Fibroblast of lung (primary cell): ENCODE data around the gene C4BPA. TPM values are rescaled to one million over a fixed set of nuclear protein-coding genes. Genes with fewer than 3 reads are reported as not detected.

Source experiments
- DNase-seq, 2 donors: peaks; one replicate each; pipeline versions ENCODE4 v3.0.0 to v3.0.0-alpha.2; 2010; ENCODE audit warnings: low read depth in 2 of 2
- H2AFZ ChIP-seq: 2 replicates; pipeline ENCODE4 v1.5.1; 2012; ENCODE audit warnings: low read length, control low read depth, inconsistent platforms
- H3K27ac ChIP-seq: 2 replicates; pipeline ENCODE4 v1.5.1; 2011; ENCODE audit warnings: low read length, control low read depth; ENCODE audit not compliant: insufficient read depth
- H3K27me3 ChIP-seq: 2 replicates; pipeline ENCODE4 v1.5.1; 2011; ENCODE audit warnings: mild to moderate bottlenecking, low read length; ENCODE audit not compliant: control insufficient read depth, insufficient read depth
- H3K36me3 ChIP-seq: 2 replicates; pipeline ENCODE4 v1.5.1; 2011; ENCODE audit warnings: low read length; ENCODE audit not compliant: control insufficient read depth, insufficient read depth
- H3K4me1 ChIP-seq: 2 replicates; pipeline ENCODE4 v1.5.1; 2011; ENCODE audit warnings: low read length; ENCODE audit not compliant: control insufficient read depth, insufficient read depth; ENCODE audit errors: extremely low read depth
- H3K4me2 ChIP-seq: 2 replicates; pipeline ENCODE4 v1.5.1; 2011; ENCODE audit warnings: low read length, control low read depth; ENCODE audit not compliant: insufficient read depth; ENCODE audit errors: extremely low read depth
- H3K4me3 ChIP-seq, 4 experiments: fragments of 200-600 bp in 1 of 4; sonication (generic) in 1 of 4; replicated peaks in 1 of 4; 2 replicates each; pipeline ENCODE4 v1.5.1; 2011 to 2016; ENCODE audit warnings: low read length in 4 of 4, low read depth in 3 of 4, mild to moderate bottlenecking in 3 of 4, control low read depth in 2 of 4, inconsistent platforms in 1 of 4, mixed read lengths in 1 of 4; ENCODE audit not compliant: insufficient read depth in 1 of 4; ENCODE audit errors: control extremely low read depth in 1 of 4
- H3K79me2 ChIP-seq: 2 replicates; pipeline ENCODE4 v1.5.1; 2012; ENCODE audit warnings: mild to moderate bottlenecking, low read length, inconsistent platforms; ENCODE audit not compliant: control insufficient read depth, insufficient read depth
- H3K9ac ChIP-seq: 2 replicates; pipeline ENCODE4 v1.5.1; 2011; ENCODE audit warnings: mild to moderate bottlenecking, low read length, control low read depth; ENCODE audit not compliant: insufficient read depth
- H3K9me3 ChIP-seq: 2 replicates; pipeline ENCODE4 v1.5.1; 2012; ENCODE audit warnings: low read depth, low read length; ENCODE audit not compliant: control insufficient read depth, insufficient read depth
- H4K20me1 ChIP-seq: 2 replicates; pipeline ENCODE4 v1.5.1; 2011; ENCODE audit warnings: low read length; ENCODE audit not compliant: control insufficient read depth, insufficient read depth; ENCODE audit errors: extremely low read depth
- EZH2 ChIP-seq: IDR thresholded peaks from 2 replicates; pipeline ENCODE4 v1.5.1; 2012; ENCODE audit warnings: low read length, control low read depth, mild to moderate bottlenecking; ENCODE audit errors: missing control alignments
- polyA plus RNA-seq, 2 donors: library from polyadenylated mRNA; depleted of rRNA in 1 of 2; stranded (reverse) in 1 of 2; unstranded in 1 of 2; fragments of >200 nt; gene quantifications; 2 replicates each; pipeline ENCODE4 v1.2.1, GENCODE V29; 2011 to 2012; ENCODE audit warnings: missing spikeins in 1 of 2
- total RNA-seq: library from RNA; depleted of rRNA; stranded (reverse); fragments of >200 nt; gene quantifications from 2 replicates; pipeline ENCODE4 v1.2.1, GENCODE V29; 2014
- TF ChIP-seq, protein P1 (sequence below), 2 donors: IDR thresholded peaks in 1 of 2; conservative IDR thresholded peaks in 1 of 2; 1 replicate in 1 of 2; 2 replicates in 1 of 2; pipeline ENCODE4 v1.5.1; 2011 to 2012; ENCODE audit warnings: low read length in 2 of 2, control low read depth in 1 of 2, inconsistent platforms in 1 of 2, low read depth in 1 of 2, mild to moderate bottlenecking in 1 of 2

C4BPA gene
- total and polyA plus RNA-seq, 2 donors (not counting 1 experiment from before 2014, with no cell fraction given): not detected

DNA sequence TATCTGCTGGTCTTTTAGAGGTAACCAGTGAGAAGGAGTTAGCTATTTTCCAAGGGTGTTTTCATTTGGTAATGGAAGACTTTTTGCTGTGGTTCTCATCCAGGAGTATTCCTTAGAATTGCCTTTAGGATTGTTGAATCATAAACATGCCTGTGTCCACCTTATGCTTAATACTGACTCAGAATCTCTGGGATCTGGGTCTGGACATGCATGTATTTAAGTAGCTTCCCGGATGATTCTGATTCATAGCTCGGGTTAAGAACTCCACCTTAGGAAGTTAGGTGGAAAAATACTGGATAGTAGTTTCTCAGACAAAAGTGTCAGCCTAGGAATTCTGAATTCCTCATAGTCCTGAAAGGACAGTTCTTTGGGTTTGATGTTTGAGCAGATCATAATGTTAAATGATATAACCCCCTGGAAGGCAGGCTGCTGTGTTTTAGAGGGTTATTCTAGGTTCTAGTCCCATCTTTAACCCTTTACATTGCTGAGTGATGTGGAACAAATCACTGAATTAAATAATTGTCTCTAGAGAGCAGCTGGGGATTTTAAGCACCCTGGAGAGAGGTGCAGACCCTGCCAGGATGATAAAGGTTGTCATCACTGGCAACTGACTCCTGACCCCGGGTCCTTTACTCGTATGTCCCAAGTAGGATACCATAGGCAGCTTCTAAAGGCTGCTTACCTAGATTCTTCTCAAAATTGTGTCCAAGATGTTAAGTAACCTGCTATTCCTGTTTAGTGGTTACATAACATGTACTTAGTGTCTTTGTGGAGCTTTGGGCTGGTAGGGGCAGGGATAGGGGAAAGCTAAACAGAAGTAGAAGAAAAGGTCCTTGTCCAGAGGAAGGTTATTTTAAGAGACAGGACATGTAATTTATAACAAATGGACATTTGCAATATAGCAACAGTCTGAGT lies 29.9 kb upstream of the C4BPA start:
- H4K20me1 ChIP-seq: no peaks in the 10 kb centered on the region
- H3K9ac ChIP-seq: no peak overlapping the region
- no peaks in the 10 kb centered on the region for H3K4me1 ChIP-seq
- no peak overlapping the region for H3K4me2 ChIP-seq
- H2AFZ ChIP-seq: no peak overlapping the region
- TF ChIP-seq, protein P1, sequence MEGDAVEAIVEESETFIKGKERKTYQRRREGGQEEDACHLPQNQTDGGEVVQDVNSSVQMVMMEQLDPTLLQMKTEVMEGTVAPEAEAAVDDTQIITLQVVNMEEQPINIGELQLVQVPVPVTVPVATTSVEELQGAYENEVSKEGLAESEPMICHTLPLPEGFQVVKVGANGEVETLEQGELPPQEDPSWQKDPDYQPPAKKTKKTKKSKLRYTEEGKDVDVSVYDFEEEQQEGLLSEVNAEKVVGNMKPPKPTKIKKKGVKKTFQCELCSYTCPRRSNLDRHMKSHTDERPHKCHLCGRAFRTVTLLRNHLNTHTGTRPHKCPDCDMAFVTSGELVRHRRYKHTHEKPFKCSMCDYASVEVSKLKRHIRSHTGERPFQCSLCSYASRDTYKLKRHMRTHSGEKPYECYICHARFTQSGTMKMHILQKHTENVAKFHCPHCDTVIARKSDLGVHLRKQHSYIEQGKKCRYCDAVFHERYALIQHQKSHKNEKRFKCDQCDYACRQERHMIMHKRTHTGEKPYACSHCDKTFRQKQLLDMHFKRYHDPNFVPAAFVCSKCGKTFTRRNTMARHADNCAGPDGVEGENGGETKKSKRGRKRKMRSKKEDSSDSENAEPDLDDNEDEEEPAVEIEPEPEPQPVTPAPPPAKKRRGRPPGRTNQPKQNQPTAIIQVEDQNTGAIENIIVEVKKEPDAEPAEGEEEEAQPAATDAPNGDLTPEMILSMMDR (conservative IDR thresholded peaks at IDR 0.05 in 1 of 2, IDR thresholded peaks at IDR 0.05 in 1 of 2; ENCODE audit: low read depth in 1 of 2, low read length in 2 of 2): no peak
- TF ChIP-seq EZH2: no peak
- no peaks in the 10 kb centered on the region for H3K36me3 ChIP-seq
- no peak overlapping the region for H3K27ac ChIP-seq
- no peaks in the 10 kb centered on the region for H3K27me3 ChIP-seq
- DNase-seq: peak in 1 of 2 donors; percentile 29
- H3K9me3 ChIP-seq: no peaks in the 10 kb centered on the region
- H3K79me2 ChIP-seq: no peaks in the 10 kb centered on the region
- H3K4me3 ChIP-seq: no peak overlapping the region

DNA sequence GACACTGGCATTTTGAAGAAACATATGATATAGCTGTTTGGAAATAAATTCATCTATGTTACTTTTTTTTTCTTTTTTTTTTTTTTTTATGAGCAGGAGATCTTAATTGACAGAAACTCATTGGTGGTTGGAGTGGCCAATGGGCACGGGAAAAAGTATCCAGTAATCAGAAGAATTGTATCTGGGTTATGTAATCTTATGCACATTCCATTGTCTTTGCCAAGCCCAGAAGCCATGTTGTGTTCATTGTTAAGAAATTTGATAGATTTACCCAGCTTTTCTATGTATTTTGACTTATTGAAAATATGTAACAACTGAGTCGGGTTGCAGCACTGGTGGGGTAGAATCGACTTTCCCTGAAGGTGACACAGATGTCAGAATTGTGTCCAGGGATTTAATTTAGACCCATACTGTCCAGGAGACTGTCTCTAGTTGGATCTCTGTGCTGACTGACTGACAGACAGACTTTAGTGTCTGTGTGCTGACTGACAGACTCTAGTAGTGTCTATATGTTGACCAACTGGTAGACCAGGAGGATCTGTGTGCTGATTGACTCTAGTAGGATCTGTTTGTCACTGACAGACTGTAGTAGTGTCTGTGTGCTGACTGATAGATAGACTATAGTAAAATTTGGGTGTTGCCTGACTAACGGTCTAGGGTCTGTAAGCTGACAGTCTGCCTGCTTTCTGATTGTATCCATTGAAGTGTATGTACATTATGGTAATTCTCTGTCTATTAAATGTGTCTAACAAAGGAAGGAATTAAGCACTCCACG lies 27.7 kb upstream of the C4BPA start:
- Histone ChIP-seq H3K4me2 (no peak overlapping the region), H3K4me3 (no peak overlapping the region), H4K20me1 (no peaks in the 10 kb centered on the region), H3K27ac (no peak overlapping the region), H3K79me2 (no peaks in the 10 kb centered on the region), H3K9me3 (no peaks in the 10 kb centered on the region), H3K9ac (no peak overlapping the region), H3K27me3 (no peaks in the 10 kb centered on the region), H3K4me1 (no peaks in the 10 kb centered on the region), H2AFZ (no peak overlapping the region), H3K36me3 (no peaks in the 10 kb centered on the region)
- TF ChIP-seq, protein P1 (conservative IDR thresholded peaks at IDR 0.05 in 1 of 2, IDR thresholded peaks at IDR 0.05 in 1 of 2; ENCODE audit: low read depth in 1 of 2, low read length in 2 of 2): no peak
- TF ChIP-seq EZH2: no peak
- peak in 1 of 2 donors; percentile 14 for DNase-seq

GRCh38 chr1:207077012-207077411 lies 27.0 kb upstream of the C4BPA start:
- Histone ChIP-seq H3K4me1 (no peaks in the 10 kb centered on the region), H3K9me3 (no peaks in the 10 kb centered on the region), H4K20me1 (no peaks in the 10 kb centered on the region), H3K27me3 (no peaks in the 10 kb centered on the region), H3K36me3 (no peaks in the 10 kb centered on the region), H3K9ac (no peak overlapping the region), H3K4me3 (no peak overlapping the region), H3K4me2 (no peak overlapping the region), H2AFZ (no peak overlapping the region), H3K27ac (no peak overlapping the region), H3K79me2 (no peaks in the 10 kb centered on the region)
- no peak for TF ChIP-seq EZH2
- TF ChIP-seq, protein P1 (conservative IDR thresholded peaks at IDR 0.05 in 1 of 2, IDR thresholded peaks at IDR 0.05 in 1 of 2; ENCODE audit: low read depth in 1 of 2, low read length in 2 of 2): no peak
- no peak for DNase-seq
